H1 (cell line): Measurements from ENCODE around the gene MBNL3. TPM values are rescaled to one million over a fixed set of nuclear protein-coding genes. Genes with fewer than 3 reads are reported as not detected.
"Not testable (repeated sequence)": the region's sequence is repeated elsewhere in the genome, so short reads cannot be mapped to it uniquely, and the experiment has no call there.

Experiments used
- CTCF ChIA-PET: fragments of 300-600 bp; sonication (Branson Sonifier 250); formaldehyde crosslinking; loops from one replicate; lab custom pipeline; 2021; ENCODE audit not compliant: partially characterized antibody; lab: Charles Lee
- POLR2A ChIA-PET: fragments of 300-600 bp; sonication (Branson Sonifier 250); formaldehyde crosslinking; loops from one replicate; lab custom pipeline; 2021; ENCODE audit warnings: inconsistent platforms; ENCODE audit not compliant: partially characterized antibody; lab: Charles Lee
- DNase-seq, 2 experiments: peaks; one replicate each; pipeline versions ENCODE4 v3.0.0 to v3.0.0-alpha.2; 2010 to 2022; ENCODE audit warnings: low spot score in 2 of 2, low read depth in 1 of 2, mixed read lengths in 1 of 2
- FAIRE-seq: peaks from 2 replicates; lab custom pipeline; 2011; peaks lifted over from hg19 to GRCh38; lab: Jason Lieb, UNC
- H2AFZ ChIP-seq: 2 replicates; pipeline ENCODE4 v1.8.1; 2012; ENCODE audit warnings: low read length, inconsistent platforms
- H2AK5ac ChIP-seq: 2 replicates; pipeline ENCODE4 v1.6.1; 2013; ENCODE audit warnings: low read depth, low read length
- H2BK120ac ChIP-seq: replicated peaks from 2 replicates; pipeline ENCODE3; 2013; ENCODE audit warnings: low read depth, low read length, inconsistent platforms
- H2BK12ac ChIP-seq: 2 replicates; pipeline ENCODE4 v1.6.1; 2013; ENCODE audit warnings: low read depth, low read length
- H2BK15ac ChIP-seq: 2 replicates; pipeline ENCODE4 v1.6.1; 2013; ENCODE audit warnings: low read length
- H2BK20ac ChIP-seq: 2 replicates; pipeline ENCODE4 v1.6.1; 2013; ENCODE audit warnings: low read length
- H2BK5ac ChIP-seq: 2 replicates; pipeline ENCODE4 v1.6.1; 2013; ENCODE audit warnings: low read depth, low read length
- H3K14ac ChIP-seq: 2 replicates; pipeline ENCODE4 v1.6.1; 2013; ENCODE audit warnings: inconsistent platforms; ENCODE audit not compliant: insufficient read length
- H3K18ac ChIP-seq: 2 replicates; pipeline ENCODE4 v1.6.1; 2013; ENCODE audit warnings: low read length; ENCODE audit errors: extremely low read depth
- H3K23ac ChIP-seq: 2 replicates; pipeline ENCODE4 v1.6.1; 2013; ENCODE audit warnings: inconsistent platforms; ENCODE audit not compliant: insufficient read length
- H3K23me2 ChIP-seq: 2 replicates; pipeline ENCODE4 v1.6.1; 2013; ENCODE audit warnings: low read depth, low read length
- H3K27ac ChIP-seq: 2 replicates; pipeline ENCODE4 v1.6.1; 2011; ENCODE audit warnings: low read depth, low read length, inconsistent platforms
- H3K27me3 ChIP-seq, 4 experiments: replicated peaks in 1 of 4; 1 replicate in 1 of 4; 2 replicates in 3 of 4; pipeline versions ENCODE4 v1.6.1 to v1.8.1; 2011 to 2013; ENCODE audit warnings: low read length in 3 of 4, mild to moderate bottlenecking in 3 of 4, inconsistent platforms in 2 of 4, mixed read lengths in 2 of 4, moderate library complexity in 1 of 4; ENCODE audit not compliant: control insufficient read depth in 3 of 4, insufficient read depth in 3 of 4; ENCODE audit errors: extremely low read depth in 1 of 4
- H3K36me3 ChIP-seq, 4 experiments: 2 replicates each; pipeline versions ENCODE4 v1.6.1 to v1.8.1; 2011 to 2013; ENCODE audit warnings: mild to moderate bottlenecking in 4 of 4, low read length in 3 of 4, moderate library complexity in 2 of 4, control low read depth in 1 of 4, inconsistent platforms in 1 of 4; ENCODE audit not compliant: insufficient read depth in 4 of 4, control insufficient read depth in 2 of 4
- H3K4ac ChIP-seq: replicated peaks from 2 replicates; pipeline ENCODE3; 2013; ENCODE audit warnings: low read length, low read depth, mixed read lengths, inconsistent platforms; ENCODE audit not compliant: insufficient read length
- H3K4me1 ChIP-seq, 4 experiments: replicated peaks in 1 of 4; 1 replicate in 1 of 4; 2 replicates in 3 of 4; pipeline versions ENCODE4 v1.6.1 to v1.8.1; 2011 to 2013; ENCODE audit warnings: low read length in 3 of 4, inconsistent platforms in 2 of 4, mixed read lengths in 1 of 4; ENCODE audit not compliant: insufficient read depth in 4 of 4, control insufficient read depth in 3 of 4
- H3K4me2 ChIP-seq, 2 experiments: 2 replicates each; pipeline versions ENCODE4 v1.6.1 to v1.8.1; 2011 to 2013; ENCODE audit warnings: low read depth in 2 of 2, low read length in 2 of 2, control low read depth in 1 of 2, inconsistent platforms in 1 of 2, mild to moderate bottlenecking in 1 of 2; ENCODE audit not compliant: insufficient read depth in 1 of 2
- H3K4me3 ChIP-seq, 4 experiments: fragments of 200-600, 300-600 bp in 1 of 4; sonication (generic), shearing (Covaris generic), sonication (Bioruptor Twin) in 1 of 4; 2 replicates each; pipeline versions ENCODE4 v1.5.1 to v1.8.1; 2011 to 2016; ENCODE audit warnings: low read length in 4 of 4, low read depth in 3 of 4, control low read depth in 2 of 4, inconsistent platforms in 2 of 4, mild to moderate bottlenecking in 2 of 4, mixed read lengths in 1 of 4, moderate library complexity in 1 of 4; ENCODE audit not compliant: insufficient read depth in 2 of 4; ENCODE audit errors: extremely low read depth in 1 of 4
- H3K56ac ChIP-seq: replicated peaks from 2 replicates; pipeline ENCODE3; 2013; ENCODE audit warnings: low read depth, mild to moderate bottlenecking, mixed read lengths, low read length, inconsistent platforms; ENCODE audit not compliant: insufficient read length
- H3K79me1 ChIP-seq: 2 replicates; pipeline ENCODE4 v1.6.1; 2013; ENCODE audit warnings: low read depth, low read length, control low read depth
- H3K79me2 ChIP-seq, 2 experiments: 2 replicates each; pipeline versions ENCODE4 v1.6.1 to v1.8.1; 2012 to 2013; ENCODE audit warnings: low read length in 2 of 2, mild to moderate bottlenecking in 2 of 2, inconsistent platforms in 1 of 2; ENCODE audit not compliant: insufficient read depth in 2 of 2, control insufficient read depth in 1 of 2
- H3K9ac ChIP-seq, 4 experiments: replicated peaks in 1 of 4; 1 replicate in 1 of 4; 2 replicates in 3 of 4; pipeline versions ENCODE4 v1.6.1 to v1.8.1; 2011 to 2013; ENCODE audit warnings: low read depth in 3 of 4, low read length in 3 of 4, control low read depth in 2 of 4, mild to moderate bottlenecking in 2 of 4, moderate library complexity in 2 of 4, inconsistent platforms in 1 of 4; ENCODE audit errors: extremely low read depth in 1 of 4
- H3K9me3 ChIP-seq, 2 experiments: 2 replicates each; pipeline versions ENCODE4 v1.6.1 to v1.8.1; 2012 to 2013; ENCODE audit warnings: mild to moderate bottlenecking in 2 of 2, moderate library complexity in 2 of 2, control low read depth in 1 of 2, inconsistent platforms in 1 of 2, low read depth in 1 of 2, low read length in 1 of 2, mixed read lengths in 1 of 2; ENCODE audit not compliant: insufficient read depth in 2 of 2
- H4K20me1 ChIP-seq, 2 experiments: replicated peaks in 1 of 2; 2 replicates each; pipeline versions ENCODE3 to v1.8.1; 2011 to 2013; ENCODE audit warnings: inconsistent platforms in 2 of 2, low read length in 2 of 2, mild to moderate bottlenecking in 1 of 2; ENCODE audit not compliant: insufficient read depth in 2 of 2, control insufficient read depth in 1 of 2
- H4K5ac ChIP-seq: 2 replicates; pipeline ENCODE4 v1.6.1; 2013; ENCODE audit warnings: low read length, low read depth, mixed read lengths, inconsistent platforms; ENCODE audit not compliant: insufficient read length
- H4K8ac ChIP-seq: 2 replicates; pipeline ENCODE4 v1.8.0; 2013; ENCODE audit warnings: mild to moderate bottlenecking, moderate library complexity, low read length, inconsistent platforms; ENCODE audit not compliant: insufficient read depth; ENCODE audit errors: extremely low read depth
- H4K91ac ChIP-seq: replicated peaks from 2 replicates; pipeline ENCODE3; 2013; ENCODE audit warnings: low read length, mixed read lengths, inconsistent platforms; ENCODE audit not compliant: insufficient read length
- WGBS, 2 experiments: shearing (Covaris generic) in 1 of 2; methylation state at CpG; one replicate each; pipeline versions ENCODE4 v1.1.6 to v1.1.7; 2013 to 2015; ENCODE audit warnings: low lambda C conversion rate in 2 of 2, mixed read lengths in 2 of 2, inconsistent platforms in 1 of 2, low coverage in 1 of 2, missing lambda C conversion rate in 1 of 2; ENCODE audit not compliant: insufficient replicate concordance in 2 of 2, insufficient coverage in 1 of 2, insufficient read length in 1 of 2; ENCODE audit errors: extremely low coverage in 1 of 2, missing lambda C conversion rate in 1 of 2; 5-methylcytosine and 5-hydroxymethylcytosine counted together
- polyA plus RNA-seq, 7 experiments: library from polyadenylated mRNA; depleted of rRNA in 3 of 7; stranded (reverse) in 5 of 7; unstranded in 2 of 7; fragments of >200 nt in 5 of 7; fragments of 200-250 nt in 2 of 7; gene quantifications; 1 replicate in 5 of 7; 2 replicates in 1 of 7; 4 replicates in 1 of 7; pipeline versions ENCODE4 v1.2.1 to v1.2.3, GENCODE V29; 2011 to 2013; ENCODE audit warnings: missing spikeins in 2 of 7, mixed read lengths in 2 of 7
- total RNA-seq: library from RNA; stranded (reverse); fragmentation: NEBNext Ultra II Directional; extraction: Animal tissue kit (Norgen Biotek cat#: 25700); gene quantifications from 2 replicates; pipeline ENCODE4 v1.2.1, GENCODE V29; 2021

MBNL3 gene
- total and polyA plus RNA-seq, 2 of the 8 experiments (the other 6 are each of a cell fraction or from before 2014, with no cell fraction given), result 3.5 to 4.3 TPM

DNA sequence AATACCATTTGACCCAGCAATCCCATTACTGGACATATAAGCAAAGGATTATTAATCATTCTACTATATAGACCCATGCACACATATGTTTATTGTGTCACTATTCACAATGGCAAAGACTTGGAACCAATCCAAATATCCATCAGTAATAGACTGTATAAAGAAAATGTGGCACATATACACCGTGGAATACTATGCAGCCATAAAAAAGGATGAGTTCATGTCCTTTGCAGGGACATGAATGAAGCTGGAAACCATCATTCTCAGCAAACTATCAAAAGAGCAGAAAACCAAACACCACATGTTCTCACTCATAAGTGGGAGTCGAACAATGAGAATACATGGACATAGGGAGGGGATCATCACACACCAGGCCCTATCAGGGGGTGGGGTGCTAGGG lies 161.9 kb downstream of the MBNL3 start:
- H2BK120ac ChIP-seq, H3K36me3 ChIP-seq, H4K5ac ChIP-seq, H3K4me2 ChIP-seq, DNase-seq, H3K4me3 ChIP-seq, FAIRE-seq, H2BK12ac ChIP-seq, H3K23me2 ChIP-seq, H3K27ac ChIP-seq, H3K18ac ChIP-seq, H3K9me3 ChIP-seq, H3K56ac ChIP-seq, H3K23ac ChIP-seq, H3K4ac ChIP-seq, H2AK5ac ChIP-seq, H4K91ac ChIP-seq, H2AFZ ChIP-seq, H3K9ac ChIP-seq, H3K14ac ChIP-seq, CTCF ChIA-PET, H3K27me3 ChIP-seq, H3K79me2 ChIP-seq, H2BK5ac ChIP-seq, H4K8ac ChIP-seq, H2BK20ac ChIP-seq, H4K20me1 ChIP-seq, POLR2A ChIA-PET, H3K4me1 ChIP-seq, H3K79me1 ChIP-seq, H2BK15ac ChIP-seq: not testable (repeated sequence)
- 93% methylated on average over 2 of the region's 2 CpGs; no CpG with 5 or more reads in 1 of the 2 experiments for WGBS, 2 experiments
